ENCODE measurements around the gene NFRKB.
A peak's percentile ranks its signal among the peaks of the same experiment; 100 is the strongest.

Gene NFRKB

GRCh38 chr11:129895126-129896041 is at the start of gene NFRKB:
Gene NFRKB, minus strand, starts transcription at chr11:129895578. Its CDS starts 2,729 bp downstream, at chr11:129892849.
- DNase-seq (ENCODE audit: low read depth in 2 of 2) = peak; percentile 80 to 82

GRCh38 chr11:129944696-129945095 is 49.3 kb upstream of the NFRKB start:
- no peak for DNase-seq (ENCODE audit: low read depth in 2 of 2)

- DNase-seq (ENCODE audit: low read depth in 2 of 2) = no peak
Observed at GRCh38 chr11:129943036-129943435, 47.7 kb upstream of the NFRKB start.

- no peak for DNase-seq (ENCODE audit: low read depth in 2 of 2)
Observed at GRCh38 chr11:129939510-129939909, 44.1 kb upstream of the NFRKB start.

- no peak for DNase-seq (ENCODE audit: low read depth in 2 of 2)
Observed at GRCh38 chr11:129938764-129939163, 43.4 kb upstream of the NFRKB start.

GRCh38 chr11:129937592-129938238 is 42.3 kb upstream of the NFRKB start:
- no peak for DNase-seq (ENCODE audit: low read depth in 2 of 2)

- no peak for DNase-seq (ENCODE audit: low read depth in 2 of 2)
Observed at GRCh38 chr11:129935723-129936122, 40.3 kb upstream of the NFRKB start.

GRCh38 chr11:129933891-129934290 is 38.5 kb upstream of the NFRKB start:
- DNase-seq (ENCODE audit: low read depth in 2 of 2) = no peak

- DNase-seq (ENCODE audit: low read depth in 2 of 2) = no peak
Observed at GRCh38 chr11:129933262-129933661, 37.9 kb upstream of the NFRKB start.

- DNase-seq (ENCODE audit: low read depth in 2 of 2) = no peak
Observed at GRCh38 chr11:129932381-129933067, 37.1 kb upstream of the NFRKB start.

- no peak for DNase-seq (ENCODE audit: low read depth in 2 of 2)
Observed at GRCh38 chr11:129930743-129931142, 35.4 kb upstream of the NFRKB start.

GRCh38 chr11:129930296-129930695 is 34.9 kb upstream of the NFRKB start:
- DNase-seq (ENCODE audit: low read depth in 2 of 2) = no peak

GRCh38 chr11:129929721-129930120 is 34.3 kb upstream of the NFRKB start:
- DNase-seq (ENCODE audit: low read depth in 2 of 2) = no peak

GRCh38 chr11:129928923-129929692 is 33.7 kb upstream of the NFRKB start:
- no peak for DNase-seq (ENCODE audit: low read depth in 2 of 2)

- no peak for DNase-seq (ENCODE audit: low read depth in 2 of 2)
Observed at GRCh38 chr11:129922674-129923073, 27.3 kb upstream of the NFRKB start.

GRCh38 chr11:129918361-129918760 is 23.0 kb upstream of the NFRKB start:
- DNase-seq (ENCODE audit: low read depth in 2 of 2) = no peak

GRCh38 chr11:129917231-129917630 is 21.9 kb upstream of the NFRKB start:
- no peak for DNase-seq (ENCODE audit: low read depth in 2 of 2)

- DNase-seq (ENCODE audit: low read depth in 2 of 2) = no peak
Observed at GRCh38 chr11:129911298-129911697, 15.9 kb upstream of the NFRKB start.

GRCh38 chr11:129910360-129910759 is 15.0 kb upstream of the NFRKB start:
- DNase-seq (ENCODE audit: low read depth in 2 of 2) = no peak

GRCh38 chr11:129905402-129905801 is 10.0 kb upstream of the NFRKB start:
- no peak for DNase-seq (ENCODE audit: low read depth in 2 of 2)

GRCh38 chr11:129896062-129896461 is 684 bp upstream of the NFRKB start:
- DNase-seq (ENCODE audit: low read depth in 2 of 2) = no peak
